Peyer's patch (tissue), 4 donors: ENCODE measurements around the gene SOX11. TPM values are rescaled to one million over a fixed set of nuclear protein-coding genes. Genes with fewer than 3 reads are reported as not detected.

Source experiments
- DNase-seq, 3 donors: peaks; one replicate each; pipeline ENCODE4 v3.0.0-alpha.2; 2017 to 2019
- H3K27ac ChIP-seq, 4 donors: fragments of 200-600 bp; sonication (generic); one replicate each; pipeline ENCODE4 v1.5.1; 2016 to 2019
- H3K27me3 ChIP-seq, 2 donors: fragments of 200-600 bp; sonication (generic); one replicate each; pipeline ENCODE4 v1.5.1; 2019
- H3K36me3 ChIP-seq, 3 donors: fragments of 200-600 bp; sonication (generic); one replicate each; pipeline ENCODE4 v1.5.1; 2016 to 2019
- H3K4me1 ChIP-seq, 4 donors: fragments of 200-600 bp; sonication (generic); one replicate each; pipeline ENCODE4 v1.5.1; 2016 to 2019
- H3K4me3 ChIP-seq, 4 donors: fragments of 200-600 bp; sonication (generic); 1 replicate in 3 of 4; 2 replicates in 1 of 4; pipeline ENCODE4 v1.5.1; 2016 to 2019; ENCODE audit warnings: mild to moderate bottlenecking in 1 of 4
- H3K9me3 ChIP-seq, 4 donors: fragments of 200-600 bp; sonication (generic); one replicate each; pipeline ENCODE4 v1.5.1; 2016 to 2019; ENCODE audit warnings: mild to moderate bottlenecking in 1 of 4
- CTCF ChIP-seq, 6 experiments: fragments of 450-650 bp in 4 of 6; fragments of 200-600 bp in 2 of 6; sonication (generic) in 1 of 6; IDR thresholded peaks; one replicate each; pipeline ENCODE4 v1.5.1; 2017 to 2019; ENCODE audit warnings: antibody characterized with exemption in 6 of 6, mild to moderate bottlenecking in 3 of 6, moderate library complexity in 1 of 6
- POLR2A ChIP-seq, 2 donors: fragments of 450-650 bp; IDR thresholded peaks; one replicate each; pipeline ENCODE4 v1.5.1; 2017; ENCODE audit warnings: antibody characterized with exemption in 2 of 2, mild to moderate bottlenecking in 2 of 2, moderate library complexity in 2 of 2
- total RNA-seq, 4 donors: library from RNA; depleted of rRNA; stranded (reverse); fragments of >200 nt; gene quantifications; one replicate each; pipeline ENCODE4 v1.1.0, GENCODE V29; 2016

SOX11 gene
- total RNA-seq, 4 donors from 2014 or later = not detected

- H3K36me3 ChIP-seq = no peaks in the 10 kb centered on the region
- peaks cover 0 to 5% (median 0%) of the 10 kb centered on the region in 4 donors for H3K9me3 ChIP-seq
- H3K27me3 ChIP-seq = peaks cover 0 to 35% of the 10 kb centered on the region in 2 donors
- TF ChIP-seq POLR2A (IDR thresholded peaks at IDR 0.05) = no peak
- no peak for TF ChIP-seq CTCF (IDR thresholded peaks at IDR 0.05)
- peak overlapping the region in 1 of 4 donors; percentile 49 for H3K4me3 ChIP-seq
- DNase-seq = no peak
- H3K4me1 ChIP-seq = peaks cover 0 to 28% (median 0%) of the 10 kb centered on the region in 4 donors
- H3K27ac ChIP-seq = no peak overlapping the region
Observed at GRCh38 chr2:5697562-5697961, 5.4 kb downstream of the SOX11 start.

- Histone ChIP-seq H3K36me3 (no peaks in the 10 kb centered on the region), H3K4me3 (no peak overlapping the region), H3K27ac (no peak overlapping the region), H3K4me1 (peaks cover 0 to 22% (median 0%) of the 10 kb centered on the region in 4 donors), H3K27me3 (peaks cover 0 to 29% of the 10 kb centered on the region in 2 donors), H3K9me3 (peaks cover 0 to 3% (median 0%) of the 10 kb centered on the region in 4 donors)
- no peak for DNase-seq
- TF ChIP-seq CTCF (IDR thresholded peaks at IDR 0.05) = no peak
- TF ChIP-seq POLR2A (IDR thresholded peaks at IDR 0.05) = no peak
Observed at GRCh38 chr2:5698134-5698533, 6.0 kb downstream of the SOX11 start.

GRCh38 chr2:5699963-5700362 is 7.8 kb downstream of the SOX11 start:
- Histone ChIP-seq H3K27me3 (peaks cover 0 to 17% of the 10 kb centered on the region in 2 donors), H3K4me3 (no peak overlapping the region), H3K27ac (no peak overlapping the region), H3K4me1 (peaks cover 0 to 17% (median 0%) of the 10 kb centered on the region in 4 donors), H3K9me3 (peaks cover 0 to 3% (median 0%) of the 10 kb centered on the region in 4 donors), H3K36me3 (no peaks in the 10 kb centered on the region)
- no peak for DNase-seq
- TF ChIP-seq CTCF (IDR thresholded peaks at IDR 0.05) (no peak), POLR2A (IDR thresholded peaks at IDR 0.05) (no peak)

GRCh38 chr2:5700551-5700950 is 8.4 kb downstream of the SOX11 start:
- H3K4me3 ChIP-seq = no peak overlapping the region
- H3K27ac ChIP-seq = no peak overlapping the region
- peaks cover 0 to 3% (median 0%) of the 10 kb centered on the region in 4 donors for H3K9me3 ChIP-seq
- peaks cover 0 to 17% of the 10 kb centered on the region in 2 donors for H3K27me3 ChIP-seq
- no peaks in the 10 kb centered on the region for H3K36me3 ChIP-seq
- TF ChIP-seq POLR2A (IDR thresholded peaks at IDR 0.05) = no peak
- no peak for TF ChIP-seq CTCF (IDR thresholded peaks at IDR 0.05)
- H3K4me1 ChIP-seq = peaks cover 0 to 17% (median 0%) of the 10 kb centered on the region in 4 donors
- no peak for DNase-seq

- DNase-seq = no peak
- Histone ChIP-seq H3K36me3 (no peaks in the 10 kb centered on the region), H3K4me1 (peaks cover 0 to 11% (median 0%) of the 10 kb centered on the region in 4 donors), H3K9me3 (peaks cover 0 to 2% (median 0%) of the 10 kb centered on the region in 4 donors), H3K27me3 (peaks cover 0 to 10% of the 10 kb centered on the region in 2 donors), H3K4me3 (no peak overlapping the region), H3K27ac (no peak overlapping the region)
- TF ChIP-seq CTCF (IDR thresholded peaks at IDR 0.05) (no peak), POLR2A (IDR thresholded peaks at IDR 0.05) (no peak)
Observed at GRCh38 chr2:5701266-5701665, 9.1 kb downstream of the SOX11 start.

GRCh38 chr2:5703166-5703565 is 11.0 kb downstream of the SOX11 start:
- no peak for TF ChIP-seq POLR2A (IDR thresholded peaks at IDR 0.05)
- no peak for TF ChIP-seq CTCF (IDR thresholded peaks at IDR 0.05)
- no peak overlapping the region for H3K27ac ChIP-seq
- no peaks in the 10 kb centered on the region for H3K27me3 ChIP-seq
- no peaks in the 10 kb centered on the region for H3K4me1 ChIP-seq
- no peak for DNase-seq
- no peaks in the 10 kb centered on the region for H3K9me3 ChIP-seq
- no peak overlapping the region for H3K4me3 ChIP-seq
- H3K36me3 ChIP-seq = no peaks in the 10 kb centered on the region
